Ishikawa (cell line): ENCODE measurements around the gene NEU4.

Source experiments
- CEBPB ChIP-seq: IDR thresholded peaks from 2 replicates; pipeline ENCODE4 v1.6.1; 2012
- CREB1 ChIP-seq: IDR thresholded peaks from 2 replicates; pipeline ENCODE4 v1.6.1; 2012; ENCODE audit warnings: low read depth
- EGR1 ChIP-seq: IDR thresholded peaks from 2 replicates; pipeline ENCODE4 v1.6.1; 2012
- EP300 ChIP-seq: IDR thresholded peaks from 2 replicates; pipeline ENCODE4 v1.6.1; 2012; ENCODE audit warnings: borderline replicate concordance
- FOXM1 ChIP-seq: IDR thresholded peaks from 2 replicates; pipeline ENCODE4 v1.6.1; 2012; ENCODE audit warnings: low read depth, borderline replicate concordance
- NFIC ChIP-seq: IDR thresholded peaks from 2 replicates; pipeline ENCODE4 v1.6.1; 2012
- RAD21 ChIP-seq: IDR thresholded peaks from 2 replicates; pipeline ENCODE4 v1.6.1; 2012; ENCODE audit warnings: low read depth
- TAF1 ChIP-seq: IDR thresholded peaks from 2 replicates; pipeline ENCODE4 v1.6.1; 2012; ENCODE audit warnings: low read depth, mild to moderate bottlenecking
- TCF12 ChIP-seq: IDR thresholded peaks from 2 replicates; pipeline ENCODE4 v1.6.1; 2012; ENCODE audit warnings: low read depth
- TEAD4 ChIP-seq: IDR thresholded peaks from 2 replicates; pipeline ENCODE4 v1.6.1; 2012
- USF1 ChIP-seq: IDR thresholded peaks from 2 replicates; pipeline ENCODE4 v1.6.1; 2012
- YY1 ChIP-seq: IDR thresholded peaks from 2 replicates; pipeline ENCODE4 v1.6.1; 2012; ENCODE audit warnings: low read depth
- ZBTB7A ChIP-seq: IDR thresholded peaks from 2 replicates; pipeline ENCODE4 v1.6.1; 2012; ENCODE audit warnings: low read depth
- TF ChIP-seq, protein P1 (sequence below): IDR thresholded peaks from 2 replicates; pipeline ENCODE4 v1.6.1; 2012
- TF ChIP-seq, protein P2 (sequence below): IDR thresholded peaks from 2 replicates; pipeline ENCODE4 v1.6.1; 2012; ENCODE audit warnings: low read depth, mild to moderate bottlenecking

Gene NEU4

DNA sequence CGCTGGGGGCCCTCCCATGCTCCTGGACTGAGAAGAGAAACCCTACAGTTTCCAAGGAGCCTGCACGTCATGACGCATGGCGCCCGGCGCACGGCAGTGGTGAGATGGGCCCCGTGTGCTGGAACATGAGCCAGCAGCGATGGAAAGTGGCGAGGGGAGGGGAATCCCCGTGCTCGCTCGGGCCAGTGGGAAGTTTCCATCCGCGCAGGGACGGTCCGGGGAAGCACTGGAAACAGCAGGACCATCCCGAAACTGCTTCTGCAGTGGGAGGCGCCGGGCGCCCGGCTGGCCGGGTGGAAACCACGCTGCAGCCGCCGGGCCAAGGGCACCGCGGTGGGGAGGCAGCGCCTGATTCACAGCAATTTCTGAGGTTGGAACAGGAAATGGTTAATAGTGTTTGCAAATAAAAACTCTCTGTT, 54.6 kb downstream of the NEU4 start:
- TF ChIP-seq EP300 (no peak), USF1 (no peak), YY1 (no peak), CEBPB (no peak), NFIC (no peak), TCF12 (no peak)
- TF ChIP-seq, protein P1, sequence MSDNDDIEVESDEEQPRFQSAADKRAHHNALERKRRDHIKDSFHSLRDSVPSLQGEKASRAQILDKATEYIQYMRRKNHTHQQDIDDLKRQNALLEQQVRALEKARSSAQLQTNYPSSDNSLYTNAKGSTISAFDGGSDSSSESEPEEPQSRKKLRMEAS: no peak

GRCh38 chr2:241864168-241864849, 55.3 kb downstream of the NEU4 start:
- TF ChIP-seq CEBPB (no peak), TEAD4 (no peak), EGR1 (no peak), TAF1 (no peak)
- TF ChIP-seq, protein P1: no peak
- TF ChIP-seq, protein P2, sequence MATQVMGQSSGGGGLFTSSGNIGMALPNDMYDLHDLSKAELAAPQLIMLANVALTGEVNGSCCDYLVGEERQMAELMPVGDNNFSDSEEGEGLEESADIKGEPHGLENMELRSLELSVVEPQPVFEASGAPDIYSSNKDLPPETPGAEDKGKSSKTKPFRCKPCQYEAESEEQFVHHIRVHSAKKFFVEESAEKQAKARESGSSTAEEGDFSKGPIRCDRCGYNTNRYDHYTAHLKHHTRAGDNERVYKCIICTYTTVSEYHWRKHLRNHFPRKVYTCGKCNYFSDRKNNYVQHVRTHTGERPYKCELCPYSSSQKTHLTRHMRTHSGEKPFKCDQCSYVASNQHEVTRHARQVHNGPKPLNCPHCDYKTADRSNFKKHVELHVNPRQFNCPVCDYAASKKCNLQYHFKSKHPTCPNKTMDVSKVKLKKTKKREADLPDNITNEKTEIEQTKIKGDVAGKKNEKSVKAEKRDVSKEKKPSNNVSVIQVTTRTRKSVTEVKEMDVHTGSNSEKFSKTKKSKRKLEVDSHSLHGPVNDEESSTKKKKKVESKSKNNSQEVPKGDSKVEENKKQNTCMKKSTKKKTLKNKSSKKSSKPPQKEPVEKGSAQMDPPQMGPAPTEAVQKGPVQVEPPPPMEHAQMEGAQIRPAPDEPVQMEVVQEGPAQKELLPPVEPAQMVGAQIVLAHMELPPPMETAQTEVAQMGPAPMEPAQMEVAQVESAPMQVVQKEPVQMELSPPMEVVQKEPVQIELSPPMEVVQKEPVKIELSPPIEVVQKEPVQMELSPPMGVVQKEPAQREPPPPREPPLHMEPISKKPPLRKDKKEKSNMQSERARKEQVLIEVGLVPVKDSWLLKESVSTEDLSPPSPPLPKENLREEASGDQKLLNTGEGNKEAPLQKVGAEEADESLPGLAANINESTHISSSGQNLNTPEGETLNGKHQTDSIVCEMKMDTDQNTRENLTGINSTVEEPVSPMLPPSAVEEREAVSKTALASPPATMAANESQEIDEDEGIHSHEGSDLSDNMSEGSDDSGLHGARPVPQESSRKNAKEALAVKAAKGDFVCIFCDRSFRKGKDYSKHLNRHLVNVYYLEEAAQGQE: no peak

GRCh38 chr2:241864850-241865213, 55.8 kb downstream of the NEU4 start:
- TF ChIP-seq CREB1 (no peak), ZBTB7A (no peak), TCF12 (no peak), YY1 (no peak), EGR1 (no peak), CEBPB (no peak), NFIC (no peak), EP300 (no peak), TEAD4 (no peak), RAD21 (no peak), TAF1 (no peak), FOXM1 (no peak), USF1 (no peak)
- TF ChIP-seq, protein P2: no peak
- TF ChIP-seq, protein P1: no peak

GRCh38 chr2:241865416-241865956, 56.5 kb downstream of the NEU4 start:
- TF ChIP-seq FOXM1 (no peak), ZBTB7A (no peak), USF1 (no peak), TCF12 (no peak), TEAD4 (no peak), TAF1 (no peak), EP300 (no peak), NFIC (no peak), CREB1 (no peak), CEBPB (no peak), EGR1 (no peak), YY1 (no peak), RAD21 (no peak)
- TF ChIP-seq, protein P1: no peak
- TF ChIP-seq, protein P2: no peak
